ENCODE measurements around the gene COX6A1.
"Not testable (repeated sequence)": the region's sequence is repeated elsewhere in the genome, so short reads cannot be mapped to it uniquely, and the experiment has no call there.

Gene COX6A1

DNA sequence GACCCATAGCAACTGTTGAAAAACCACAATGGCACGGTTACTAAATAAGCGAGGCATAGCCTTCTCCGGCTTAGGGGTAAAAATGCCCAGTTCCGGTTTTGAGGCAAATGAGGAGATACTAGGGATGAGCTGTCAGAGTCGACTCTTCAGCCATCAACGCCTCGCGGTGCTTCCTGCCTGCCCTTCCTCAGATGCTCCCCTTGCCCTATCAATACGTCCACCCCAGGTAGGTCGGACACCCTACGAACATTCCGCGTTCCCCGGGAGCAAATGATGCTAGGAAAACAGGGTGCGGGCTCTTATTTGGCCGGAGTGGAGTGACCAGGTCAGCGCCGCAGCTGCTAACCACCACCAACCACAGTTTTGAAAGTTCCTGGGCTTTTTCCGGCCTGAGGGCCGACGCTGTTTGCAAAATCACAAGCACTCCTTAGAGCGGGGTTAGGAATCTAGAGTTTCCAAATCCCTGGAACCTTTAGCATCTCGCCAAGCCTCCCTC lies 30.5 kb downstream of the COX6A1 start:
- DNase-seq (ENCODE audit: low read depth in 2 of 2): peak in 1 of 2 donors; percentile 21

- DNase-seq (ENCODE audit: low read depth in 2 of 2): peak in 1 of 2 donors; percentile 24
These were observed 31.0 kb downstream of the COX6A1 start for GRCh38 chr12:120468821-120469449.

DNA sequence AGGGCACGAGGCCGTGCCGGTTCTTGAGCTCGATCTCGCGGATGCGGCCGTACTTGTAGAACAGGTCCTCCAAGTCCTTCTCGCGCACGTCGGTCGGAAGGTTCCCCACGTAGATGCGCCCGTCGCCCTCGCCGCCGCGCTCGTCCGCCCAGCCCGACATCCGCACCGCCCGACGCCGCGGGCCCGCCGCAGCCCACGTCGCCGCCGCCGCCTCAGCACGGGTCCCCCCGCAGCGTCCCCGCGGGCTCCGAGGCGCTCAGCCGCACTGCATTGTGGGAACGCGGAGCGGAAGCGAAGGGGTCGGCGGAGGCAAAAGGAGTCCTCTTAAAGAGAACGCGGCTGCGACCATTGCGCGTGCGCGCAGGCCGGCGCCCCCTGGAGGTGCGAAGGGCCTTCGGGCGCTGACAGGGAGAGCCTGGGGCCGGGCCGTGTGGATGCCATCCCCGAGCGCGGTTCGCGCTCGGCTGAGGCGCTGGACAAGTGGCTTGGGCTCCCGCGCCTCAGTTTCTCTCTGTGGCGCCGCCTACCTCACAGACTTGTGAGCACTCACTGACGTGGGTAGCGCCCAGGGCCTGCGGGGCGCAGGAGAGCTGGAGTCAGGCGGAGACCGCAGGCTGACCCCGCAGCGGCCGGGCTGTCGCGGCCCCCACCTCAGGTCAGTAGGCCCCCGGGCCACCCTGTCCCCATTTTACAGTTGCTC lies 31.7 kb downstream of the COX6A1 start, which contains the start of gene SRSF9:
Gene SRSF9 (minus strand): TSS at position 299 of the 700 bp plus-strand sequence. CDS start 139 bp downstream, at position 160.
- DNase-seq (ENCODE audit: low read depth in 2 of 2): peak; percentile 95

DNA sequence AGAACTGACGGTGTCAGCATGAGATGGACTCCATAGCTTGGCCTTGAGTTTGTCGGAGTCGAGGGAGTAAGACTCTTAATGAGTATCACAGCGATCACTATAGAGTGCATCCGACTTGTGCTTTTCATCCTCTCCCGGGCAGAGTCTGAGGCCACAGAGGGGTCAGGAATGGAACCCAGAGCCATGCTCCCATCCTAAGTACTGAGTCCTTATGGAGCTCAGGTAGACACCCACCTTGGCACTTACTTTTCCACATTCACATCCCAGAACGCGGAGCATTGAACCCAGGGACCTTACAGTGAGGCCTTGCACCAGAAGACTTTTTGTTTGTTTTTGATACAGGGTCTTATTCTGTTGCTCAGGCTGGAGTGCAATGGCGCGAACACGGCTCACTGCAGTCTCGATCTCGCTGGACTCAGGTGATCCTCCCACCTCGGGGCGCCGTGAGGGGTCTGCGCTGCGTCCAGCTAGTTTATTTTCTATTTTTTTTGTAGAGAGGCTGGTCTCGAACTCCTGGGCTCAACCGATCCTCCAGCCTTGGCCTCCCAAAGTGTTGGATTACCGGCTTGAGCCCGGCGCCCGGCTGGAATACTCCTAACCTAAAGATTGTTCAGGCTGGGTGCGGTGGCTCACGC lies 32.4 kb downstream of the COX6A1 start:
- no peak for DNase-seq (ENCODE audit: low read depth in 2 of 2)

DNA sequence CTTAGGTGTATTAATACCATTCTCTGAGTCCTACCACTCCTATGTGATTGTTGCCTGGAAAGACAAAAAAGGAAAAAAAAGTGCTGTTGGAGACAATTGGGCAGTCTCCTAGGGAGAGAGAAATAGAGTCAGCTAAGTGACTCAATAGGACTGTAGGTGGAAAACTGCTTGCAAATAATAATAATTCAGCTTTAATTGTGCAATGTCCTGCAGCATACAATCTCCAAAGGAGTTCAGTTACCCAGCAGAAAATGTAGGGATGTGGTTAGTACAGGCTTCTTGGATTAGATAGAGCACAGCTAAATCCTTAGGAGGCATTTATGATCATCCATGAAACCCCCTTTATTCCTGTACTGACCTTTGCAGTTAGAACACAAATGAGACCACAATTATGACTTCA lies 34.6 kb downstream of the COX6A1 start:
- no peak for DNase-seq (ENCODE audit: low read depth in 2 of 2)

GRCh38 chr12:120473807-120474615 lies 36.1 kb downstream of the COX6A1 start:
- DNase-seq (ENCODE audit: low read depth in 2 of 2): no peak

DNA sequence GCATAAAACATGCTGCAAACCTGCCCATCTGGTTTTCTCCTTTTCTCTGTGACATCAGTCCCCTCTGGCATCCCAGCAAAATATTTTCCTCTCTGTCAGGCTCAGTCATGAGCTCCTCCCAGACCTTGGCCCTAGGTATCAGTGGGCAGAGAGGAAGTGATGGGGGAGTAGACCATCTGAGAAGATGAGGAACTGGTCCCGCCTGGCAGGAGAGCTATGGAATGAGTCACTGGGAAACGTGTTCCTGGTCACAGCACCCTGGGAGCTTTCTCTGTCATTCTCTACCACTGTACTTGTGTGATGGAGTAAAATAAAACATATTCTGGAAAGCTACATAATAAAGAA lies 36.7 kb downstream of the COX6A1 start:
- DNase-seq (ENCODE audit: low read depth in 2 of 2): no peak

GRCh38 chr12:120475643-120476042 lies 37.7 kb downstream of the COX6A1 start:
- no peak for DNase-seq (ENCODE audit: low read depth in 2 of 2)

DNA sequence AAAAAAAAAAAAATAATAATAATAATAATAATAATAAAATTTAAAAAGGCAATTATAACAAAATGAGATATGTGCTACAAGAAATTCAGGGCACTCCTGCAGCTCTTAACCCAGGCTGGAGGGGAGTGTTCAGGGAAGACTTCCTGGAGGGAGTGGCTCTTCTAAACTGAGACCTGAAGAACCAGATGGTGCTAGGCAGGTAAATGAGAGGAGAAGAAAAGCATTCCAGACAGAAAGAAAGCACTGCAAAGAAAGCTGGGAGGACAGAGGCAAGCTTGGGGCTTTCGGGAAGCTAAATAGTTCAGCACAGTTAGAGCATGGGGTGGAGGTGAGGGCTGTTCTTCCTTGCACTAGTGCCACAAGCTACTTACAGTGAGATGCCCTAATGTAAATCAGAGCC lies 41.5 kb downstream of the COX6A1 start:
- no peak for DNase-seq (ENCODE audit: low read depth in 2 of 2)

- no peak for DNase-seq (ENCODE audit: low read depth in 2 of 2)
These were observed 42.3 kb downstream of the COX6A1 start for GRCh38 chr12:120480211-120480610.

DNA sequence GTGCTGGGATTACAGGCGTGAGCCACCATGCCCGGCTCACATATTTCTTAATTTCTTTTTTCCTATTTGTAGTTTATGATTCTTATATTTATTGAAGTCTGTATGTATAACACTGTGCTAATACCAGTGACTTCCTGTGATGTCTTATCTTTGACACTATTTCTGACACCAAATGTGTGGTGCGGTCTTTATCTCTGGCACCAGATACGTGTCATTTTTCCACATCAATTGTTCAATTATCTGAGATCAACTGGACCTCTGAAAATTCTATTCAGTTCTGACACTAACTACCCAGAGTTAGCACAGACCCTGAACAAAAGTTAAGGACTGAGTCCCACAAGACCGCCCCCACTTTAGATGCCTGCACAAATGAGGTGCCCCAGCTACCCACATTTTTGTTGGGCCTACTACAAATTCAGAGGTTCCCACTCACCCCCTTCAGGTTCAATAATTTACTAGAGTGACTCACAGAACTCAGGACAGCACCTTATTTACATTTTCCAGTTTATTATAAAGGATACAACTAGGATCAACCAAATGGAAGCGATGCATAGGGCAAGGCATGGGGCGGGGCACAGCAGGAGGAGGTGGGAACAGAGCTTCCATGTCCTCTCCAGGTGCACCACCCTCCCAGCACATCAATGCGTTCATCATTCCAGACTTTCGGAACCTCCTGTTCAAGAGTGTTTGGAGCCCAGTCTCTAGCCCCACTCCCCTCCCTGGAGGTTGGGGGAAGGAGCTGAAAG lies 43.3 kb downstream of the COX6A1 start:
- DNase-seq (ENCODE audit: low read depth in 2 of 2): no peak

DNA sequence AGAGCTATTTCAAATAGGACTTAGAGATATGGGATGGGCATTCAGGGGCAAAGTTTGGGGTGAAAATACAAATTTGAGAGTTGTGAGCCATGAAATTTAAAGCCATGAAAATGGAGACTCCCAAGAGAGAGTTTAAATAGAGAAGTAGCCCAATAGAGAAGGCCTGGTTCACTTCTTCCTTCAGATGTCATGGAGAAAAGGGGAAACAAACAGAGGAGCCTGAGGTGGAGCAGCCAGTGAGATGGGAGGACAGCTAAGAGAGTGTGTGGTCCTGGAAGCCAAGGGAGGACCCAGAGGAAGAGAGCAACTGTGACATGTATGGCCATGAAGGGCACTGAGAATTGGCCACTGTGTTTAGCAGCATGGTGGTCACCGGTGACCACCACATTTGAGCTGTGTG lies 45.7 kb downstream of the COX6A1 start:
- DNase-seq (ENCODE audit: low read depth in 2 of 2): no peak

DNA sequence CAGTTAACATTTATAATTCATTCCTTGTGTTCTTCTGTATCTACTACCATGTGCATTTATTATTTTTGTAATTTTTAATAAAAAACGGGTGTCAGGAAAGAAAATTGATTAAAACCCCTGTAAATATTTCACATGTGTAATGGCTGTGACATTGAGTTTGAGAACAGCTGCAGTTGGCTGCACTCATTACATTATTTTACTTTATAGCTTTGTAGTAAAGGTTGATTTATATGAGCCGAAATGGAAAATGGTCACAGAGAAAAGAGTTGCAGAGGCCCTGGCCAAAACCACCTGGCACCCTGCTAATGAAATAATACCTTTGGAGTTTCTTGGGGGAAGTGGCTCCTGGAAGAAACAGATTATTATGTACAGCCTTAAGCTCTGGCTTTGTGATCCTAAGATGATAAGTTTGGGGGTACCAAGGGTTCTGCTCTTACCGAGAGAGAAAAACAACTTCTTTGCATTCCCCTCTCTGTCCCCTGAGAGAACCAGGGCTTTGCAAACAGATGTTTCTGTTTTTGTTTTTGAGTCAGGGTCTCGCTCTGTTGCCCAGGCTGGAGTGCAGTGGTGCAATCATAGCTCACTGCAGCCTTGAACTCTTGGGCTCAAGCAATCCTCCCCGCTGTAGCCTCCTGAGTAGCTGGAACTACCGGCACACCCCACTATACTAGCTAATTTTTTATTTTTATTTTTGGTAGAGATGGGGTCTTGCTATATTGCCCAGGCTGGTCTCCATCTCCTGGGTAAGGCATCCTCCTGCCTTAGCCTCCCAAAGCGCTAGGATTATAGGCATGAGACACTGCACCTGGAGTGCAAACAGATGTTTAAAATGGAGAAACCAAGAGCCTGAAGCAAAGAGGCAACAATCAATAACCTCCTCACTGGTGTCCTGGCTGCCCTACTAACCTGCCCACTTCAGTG lies 48.3 kb downstream of the COX6A1 start:
- no peak for DNase-seq (ENCODE audit: low read depth in 2 of 2)

GRCh38 chr12:120487552-120487951 lies 49.6 kb downstream of the COX6A1 start:
- not testable (repeated sequence) for DNase-seq (ENCODE audit: low read depth in 2 of 2)

GRCh38 chr12:120488057-120488640 lies 50.2 kb downstream of the COX6A1 start:
- DNase-seq (ENCODE audit: low read depth in 2 of 2): no peak

GRCh38 chr12:120489018-120489417 lies 51.1 kb downstream of the COX6A1 start:
- no peak for DNase-seq (ENCODE audit: low read depth in 2 of 2)

DNA sequence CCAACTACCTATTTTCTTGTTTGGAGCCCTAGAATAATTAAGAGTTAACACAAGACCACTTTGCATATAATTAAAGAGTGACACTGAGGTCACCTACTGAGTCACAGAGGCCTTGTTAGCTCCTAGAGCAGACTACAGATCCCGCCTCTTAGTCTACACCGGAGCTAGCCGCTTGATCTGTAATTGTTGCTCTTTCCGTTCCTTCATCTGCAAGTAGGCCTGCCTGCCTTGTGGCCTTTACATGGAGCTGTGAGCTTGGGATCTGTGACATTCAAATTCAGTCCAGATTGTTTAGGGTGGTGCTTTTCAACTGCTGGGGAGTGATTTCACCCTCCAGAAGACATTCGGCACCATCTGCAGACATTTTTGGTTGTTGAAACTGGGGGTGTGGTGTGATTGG lies 52.4 kb downstream of the COX6A1 start:
- DNase-seq (ENCODE audit: low read depth in 2 of 2): no peak
